Ascending aorta (tissue), 2 donors: ENCODE results near the gene CHST11. TPM values are rescaled to one million over a fixed set of nuclear protein-coding genes. Genes with fewer than 3 reads are reported as not detected.

Experiments
- DNase-seq, 2 donors: peaks; one replicate each; pipeline ENCODE4 v3.0.0-alpha.2; 2019; ENCODE audit warnings: low spot score in 2 of 2
- H3K27ac ChIP-seq, 2 donors: fragments of 200-600 bp; sonication (generic); one replicate each; pipeline ENCODE4 v1.5.1; 2016 to 2017; ENCODE audit warnings: mild to moderate bottlenecking in 1 of 2
- H3K27me3 ChIP-seq: fragments of 200-600 bp; sonication (generic); one replicate; pipeline ENCODE4 v1.5.1; 2017
- H3K36me3 ChIP-seq, 2 donors: fragments of 200-600 bp; sonication (generic); one replicate each; pipeline ENCODE4 v1.5.1; 2016
- H3K4me1 ChIP-seq, 2 donors: fragments of 200-600 bp; sonication (generic); one replicate each; pipeline ENCODE4 v1.5.1; 2016 to 2017; ENCODE audit warnings: mild to moderate bottlenecking in 1 of 2
- H3K4me3 ChIP-seq, 2 donors: fragments of 200-600 bp; sonication (generic); one replicate each; pipeline ENCODE4 v1.5.1; 2016 to 2017; ENCODE audit warnings: mild to moderate bottlenecking in 1 of 2
- H3K9me3 ChIP-seq, 2 donors: fragments of 200-600 bp; sonication (generic); one replicate each; pipeline ENCODE4 v1.5.1; 2016
- intact Hi-C: fragments of 100-400 bp; cut with DNase I; formaldehyde crosslinking; loops from one replicate; pipeline ENCODE4 v1.15.1; 2023
- total RNA-seq: library from RNA; depleted of rRNA; stranded (reverse); fragments of >200 nt; gene quantifications from one replicate; pipeline ENCODE4 v1.1.0, GENCODE V29; 2016
- TF ChIP-seq, protein P1 (sequence below), 3 experiments: fragments of 200-600 bp in 2 of 3; fragments of 450-650 bp in 1 of 3; sonication (generic) in 2 of 3; IDR thresholded peaks; one replicate each; pipeline ENCODE4 v1.5.1; 2016 to 2019; ENCODE audit warnings: antibody characterized with exemption in 3 of 3, mild to moderate bottlenecking in 1 of 3, moderate library complexity in 1 of 3

CHST11 gene
- total RNA-seq, 1 donor from 2014 or later = 63.2 TPM

DNA sequence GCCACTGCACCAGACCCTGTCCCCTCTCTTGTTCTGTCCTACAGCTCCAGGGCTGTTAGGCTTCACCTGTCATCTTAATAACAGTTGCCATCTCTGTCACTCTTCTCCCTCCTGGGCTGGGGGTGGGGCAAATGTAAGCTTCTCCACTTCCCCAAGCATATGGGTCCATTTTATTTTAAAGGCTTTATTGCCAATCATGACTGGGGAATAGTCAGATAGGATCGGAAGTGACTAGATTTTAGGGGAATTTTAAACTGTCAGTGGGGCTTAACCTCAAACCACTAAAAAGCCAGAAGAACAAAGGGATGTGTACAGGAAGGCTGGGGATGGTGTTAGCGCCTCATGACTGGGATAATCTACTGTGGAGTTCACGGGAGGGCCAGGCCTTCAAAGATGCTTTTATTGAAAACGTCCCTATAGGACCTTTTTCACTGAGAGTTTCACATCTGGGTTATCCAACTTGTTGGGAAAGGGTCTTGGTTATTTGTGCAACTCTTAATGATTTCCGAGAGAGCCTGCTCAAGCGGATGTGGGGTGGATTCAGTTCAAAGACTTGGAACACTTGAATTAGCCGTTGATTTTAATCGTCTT, 41.6 kb downstream of the CHST11 start:
- DNase-seq = no peak
- TF ChIP-seq, protein P1, sequence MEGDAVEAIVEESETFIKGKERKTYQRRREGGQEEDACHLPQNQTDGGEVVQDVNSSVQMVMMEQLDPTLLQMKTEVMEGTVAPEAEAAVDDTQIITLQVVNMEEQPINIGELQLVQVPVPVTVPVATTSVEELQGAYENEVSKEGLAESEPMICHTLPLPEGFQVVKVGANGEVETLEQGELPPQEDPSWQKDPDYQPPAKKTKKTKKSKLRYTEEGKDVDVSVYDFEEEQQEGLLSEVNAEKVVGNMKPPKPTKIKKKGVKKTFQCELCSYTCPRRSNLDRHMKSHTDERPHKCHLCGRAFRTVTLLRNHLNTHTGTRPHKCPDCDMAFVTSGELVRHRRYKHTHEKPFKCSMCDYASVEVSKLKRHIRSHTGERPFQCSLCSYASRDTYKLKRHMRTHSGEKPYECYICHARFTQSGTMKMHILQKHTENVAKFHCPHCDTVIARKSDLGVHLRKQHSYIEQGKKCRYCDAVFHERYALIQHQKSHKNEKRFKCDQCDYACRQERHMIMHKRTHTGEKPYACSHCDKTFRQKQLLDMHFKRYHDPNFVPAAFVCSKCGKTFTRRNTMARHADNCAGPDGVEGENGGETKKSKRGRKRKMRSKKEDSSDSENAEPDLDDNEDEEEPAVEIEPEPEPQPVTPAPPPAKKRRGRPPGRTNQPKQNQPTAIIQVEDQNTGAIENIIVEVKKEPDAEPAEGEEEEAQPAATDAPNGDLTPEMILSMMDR (IDR thresholded peaks at IDR 0.05) = no peak
- H3K4me1 ChIP-seq = peaks cover 0 to 16% of the 10 kb centered on the region in 2 donors
- no peaks in the 10 kb centered on the region for H3K27me3 ChIP-seq
- intact Hi-C loops = no loop called here
- no peaks in the 10 kb centered on the region for H3K9me3 ChIP-seq
- no peak overlapping the region for H3K27ac ChIP-seq
- no peak overlapping the region for H3K4me3 ChIP-seq
- H3K36me3 ChIP-seq = no peaks in the 10 kb centered on the region

DNA sequence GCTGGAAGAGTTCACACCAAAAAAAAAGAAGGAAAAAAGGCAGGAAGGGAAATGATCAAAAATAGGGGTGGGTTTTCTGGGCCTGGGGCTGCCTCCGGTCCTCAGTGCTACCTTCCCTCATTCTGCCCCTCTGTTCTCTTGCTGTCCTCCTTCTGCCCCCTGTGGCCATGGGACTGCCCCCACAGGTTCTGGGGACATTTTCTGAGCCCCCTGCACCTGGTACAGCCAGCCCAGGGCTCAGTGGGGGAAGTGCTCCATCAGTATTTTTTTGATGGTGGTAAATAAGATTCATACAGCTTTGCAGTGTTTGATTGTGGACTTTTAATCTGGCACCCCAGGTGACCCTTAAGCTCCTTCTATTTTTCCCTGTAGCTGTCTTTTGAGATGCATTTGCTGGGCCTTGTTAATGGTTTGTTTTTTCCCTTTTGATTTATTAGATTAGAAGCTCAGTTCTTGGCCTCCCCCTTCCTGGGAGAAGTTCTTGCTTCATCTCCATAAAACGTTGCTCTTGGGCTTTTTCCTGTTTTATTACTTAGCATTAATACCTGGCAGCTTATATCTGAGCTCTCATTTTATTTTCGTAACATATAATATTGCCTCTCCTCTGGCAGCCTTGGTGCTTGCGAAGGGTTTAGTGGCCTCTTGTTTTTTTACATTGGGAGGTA, 43.1 kb downstream of the CHST11 start:
- TF ChIP-seq, protein P1 (IDR thresholded peaks at IDR 0.05) = no peak
- DNase-seq = no peak
- intact Hi-C loops = no loop called here
- H3K27ac ChIP-seq = no peak overlapping the region
- no peaks in the 10 kb centered on the region for H3K9me3 ChIP-seq
- no peaks in the 10 kb centered on the region for H3K36me3 ChIP-seq
- peaks cover 0 to 15% of the 10 kb centered on the region in 2 donors for H3K4me1 ChIP-seq
- H3K4me3 ChIP-seq = no peak overlapping the region
- no peaks in the 10 kb centered on the region for H3K27me3 ChIP-seq

DNA sequence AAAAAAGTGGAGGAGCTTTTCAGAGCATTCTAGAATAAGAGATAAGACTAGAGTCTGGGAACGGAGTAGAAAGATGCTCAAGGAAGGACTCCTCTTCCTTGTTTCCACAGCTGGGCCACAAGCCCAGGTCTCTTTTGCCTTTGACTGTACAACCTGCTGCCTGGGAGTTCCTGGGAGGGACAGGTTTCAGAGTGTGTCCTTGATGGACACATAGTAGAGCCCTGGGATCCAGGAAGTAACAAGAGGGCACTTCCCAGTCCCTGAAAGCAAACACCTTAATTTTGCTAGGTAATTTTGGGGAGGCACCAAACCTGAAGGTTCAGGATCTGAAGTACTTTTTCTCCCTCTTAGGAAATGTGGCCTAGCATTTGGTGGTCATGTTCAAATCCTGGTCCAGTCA, 44.4 kb downstream of the CHST11 start:
- no peak overlapping the region for H3K4me3 ChIP-seq
- no peaks in the 10 kb centered on the region for H3K9me3 ChIP-seq
- no peaks in the 10 kb centered on the region for H3K36me3 ChIP-seq
- H3K4me1 ChIP-seq = peaks cover 0 to 17% of the 10 kb centered on the region in 2 donors
- intact Hi-C loops = no loop called here
- DNase-seq = no peak
- no peaks in the 10 kb centered on the region for H3K27me3 ChIP-seq
- no peak overlapping the region for H3K27ac ChIP-seq
- TF ChIP-seq, protein P1 (IDR thresholded peaks at IDR 0.05) = no peak

DNA sequence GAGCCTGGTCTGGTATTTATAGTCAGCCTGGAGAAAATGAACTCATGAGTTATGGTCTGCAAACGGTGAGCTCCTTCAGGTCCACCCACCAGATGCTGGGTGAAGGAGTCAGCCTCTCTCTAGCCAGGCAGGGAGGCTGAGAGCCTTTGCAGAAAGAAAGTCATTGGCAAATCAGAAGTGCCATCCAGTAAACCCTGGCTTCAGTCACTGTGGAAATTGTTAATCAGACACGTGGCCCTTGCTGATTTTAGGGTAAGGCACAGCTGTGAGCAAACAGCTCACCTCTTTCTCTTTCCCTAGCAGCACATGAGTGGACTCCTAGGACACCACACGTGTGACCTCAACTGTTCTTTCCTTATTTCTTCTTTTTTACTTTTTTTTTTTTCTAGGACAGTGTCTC, 44.9 kb downstream of the CHST11 start:
- intact Hi-C loops = no loop called here
- no peaks in the 10 kb centered on the region for H3K36me3 ChIP-seq
- no peak for DNase-seq
- no peak overlapping the region for H3K27ac ChIP-seq
- no peaks in the 10 kb centered on the region for H3K9me3 ChIP-seq
- peaks cover 0 to 16% of the 10 kb centered on the region in 2 donors for H3K4me1 ChIP-seq
- TF ChIP-seq, protein P1 (IDR thresholded peaks at IDR 0.05) = no peak
- H3K4me3 ChIP-seq = no peak overlapping the region
- H3K27me3 ChIP-seq = no peaks in the 10 kb centered on the region

DNA sequence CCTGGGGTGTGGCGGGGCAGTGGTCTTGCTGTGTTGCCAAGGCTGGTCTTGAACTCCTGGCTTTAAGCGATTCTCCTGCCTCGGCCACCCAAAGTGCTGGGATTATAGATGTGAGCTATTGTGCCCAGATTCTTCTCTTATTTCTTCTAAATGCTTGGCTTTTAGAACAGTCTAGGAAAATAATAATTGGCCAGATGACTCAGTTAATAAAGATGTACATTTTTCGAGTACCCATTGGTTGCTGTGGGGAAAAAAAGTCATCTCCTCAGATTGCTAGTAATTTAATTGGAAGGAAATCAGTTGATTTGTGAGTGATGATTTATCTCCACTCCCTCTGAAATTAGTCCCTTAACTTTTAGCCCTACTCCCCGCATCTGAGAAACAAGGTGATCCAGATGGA, 45.5 kb downstream of the CHST11 start:
- no peak for DNase-seq
- H3K27ac ChIP-seq = no peak overlapping the region
- H3K4me1 ChIP-seq = peaks cover 0 to 16% of the 10 kb centered on the region in 2 donors
- intact Hi-C loops = no loop called here
- H3K27me3 ChIP-seq = no peaks in the 10 kb centered on the region
- H3K9me3 ChIP-seq = no peaks in the 10 kb centered on the region
- H3K4me3 ChIP-seq = no peak overlapping the region
- TF ChIP-seq, protein P1 (IDR thresholded peaks at IDR 0.05) = no peak
- H3K36me3 ChIP-seq = no peaks in the 10 kb centered on the region
